Large intestine (tissue), 3 donors: Measurements from ENCODE around the gene MAP3K9. TPM values are rescaled to one million over a fixed set of nuclear protein-coding genes. Genes with fewer than 3 reads are reported as not detected.

Experiments
- DNase-seq, 2 donors: peaks; one replicate each; pipeline versions ENCODE4 v3.0.0 to v3.0.0-alpha.2; 2013
- H3K27ac ChIP-seq: one replicate; pipeline ENCODE4 v1.5.1; 2013; ENCODE audit warnings: low read length
- H3K27me3 ChIP-seq: 2 replicates; pipeline ENCODE4 v1.6.1; 2013; ENCODE audit warnings: low read length; ENCODE audit not compliant: control insufficient read depth, insufficient read depth
- H3K36me3 ChIP-seq: 2 replicates; pipeline ENCODE4 v1.6.1; 2013; ENCODE audit warnings: low read length; ENCODE audit not compliant: control insufficient read depth, insufficient read depth
- H3K4me1 ChIP-seq: one replicate; pipeline ENCODE4 v1.6.1; 2013; ENCODE audit warnings: low read length; ENCODE audit not compliant: control insufficient read depth, insufficient read depth
- H3K4me3 ChIP-seq: one replicate; pipeline ENCODE4 v1.5.1; 2013; ENCODE audit warnings: low read length
- H3K9me3 ChIP-seq: one replicate; pipeline ENCODE4 v1.6.1; 2013; ENCODE audit warnings: mild to moderate bottlenecking, low read depth, low read length, moderate library complexity; ENCODE audit not compliant: control insufficient read depth
- WGBS: methylation state at CpG from one replicate; pipeline ENCODE4 v1.1.5; 2013; ENCODE audit warnings: low lambda C conversion rate; ENCODE audit not compliant: insufficient coverage; 5-methylcytosine and 5-hydroxymethylcytosine counted together
- polyA plus RNA-seq: library from polyadenylated mRNA; unstranded; fragments of 120-200 nt; gene quantifications from one replicate; pipeline ENCODE4 v1.2.1, GENCODE V29; 2013

Gene MAP3K9
- polyA plus RNA-seq, 1 donor, result 3.7 TPM

DNA sequence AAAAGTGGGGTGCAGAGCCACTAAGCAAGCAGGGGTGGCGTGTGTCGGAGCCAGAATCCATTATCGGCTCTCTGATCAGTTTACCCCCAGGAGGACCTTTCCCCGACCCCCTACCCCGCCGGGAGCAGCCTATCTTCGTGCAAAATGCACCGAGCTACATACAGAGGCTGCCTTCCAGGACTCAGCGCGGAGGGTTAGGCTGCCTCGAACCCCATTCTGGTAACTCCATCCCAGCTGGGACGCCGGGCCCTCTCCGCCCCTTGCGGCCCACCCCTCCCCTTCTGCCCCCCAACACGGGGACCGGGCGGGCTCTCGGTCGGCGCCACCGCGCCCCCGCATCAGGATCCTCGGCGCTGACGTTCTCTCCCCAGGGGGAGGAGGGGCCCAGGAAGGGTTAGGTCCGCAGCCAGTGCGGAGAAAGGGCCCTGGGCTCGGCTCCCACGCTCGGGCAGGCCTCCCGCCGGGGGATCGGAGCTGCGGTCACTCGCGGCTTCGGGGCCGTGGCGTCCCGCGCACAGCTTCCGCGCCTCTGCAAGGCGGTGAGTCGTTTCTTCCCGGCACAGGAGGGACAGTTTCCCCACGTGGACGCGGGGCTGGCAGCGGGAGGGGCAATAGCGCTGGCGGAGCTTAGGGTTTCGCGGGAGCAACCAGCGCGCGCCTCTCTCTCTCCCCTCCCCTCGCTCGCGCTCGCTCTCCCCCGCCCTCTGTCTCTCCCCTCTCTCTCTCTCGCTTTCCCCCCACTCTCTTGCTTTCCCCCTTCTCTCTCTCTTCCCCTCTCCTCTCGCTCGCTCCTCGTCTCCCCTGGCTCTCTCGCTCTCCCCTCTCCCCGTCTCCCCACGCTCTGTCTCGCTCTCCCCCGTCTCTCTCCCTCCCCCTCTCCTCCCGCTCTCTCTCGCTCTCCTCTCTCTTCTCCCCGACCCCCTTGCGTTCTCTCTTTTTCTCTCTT lies 12.5 kb upstream of the MAP3K9 start:
- peaks cover 16% of the 10 kb centered on the region for H3K4me1 ChIP-seq
- 3% methylated on average over 17 of the region's 77 CpGs for WGBS
- peak; percentile 60 to 88 for DNase-seq
- H3K27ac ChIP-seq, result peak overlapping the region; percentile 88
- H3K9me3 ChIP-seq, result no peaks in the 10 kb centered on the region
- H3K36me3 ChIP-seq, result no peaks in the 10 kb centered on the region
- peak overlapping the region; percentile 61 for H3K4me3 ChIP-seq
- peaks cover 11% of the 10 kb centered on the region for H3K27me3 ChIP-seq

DNA sequence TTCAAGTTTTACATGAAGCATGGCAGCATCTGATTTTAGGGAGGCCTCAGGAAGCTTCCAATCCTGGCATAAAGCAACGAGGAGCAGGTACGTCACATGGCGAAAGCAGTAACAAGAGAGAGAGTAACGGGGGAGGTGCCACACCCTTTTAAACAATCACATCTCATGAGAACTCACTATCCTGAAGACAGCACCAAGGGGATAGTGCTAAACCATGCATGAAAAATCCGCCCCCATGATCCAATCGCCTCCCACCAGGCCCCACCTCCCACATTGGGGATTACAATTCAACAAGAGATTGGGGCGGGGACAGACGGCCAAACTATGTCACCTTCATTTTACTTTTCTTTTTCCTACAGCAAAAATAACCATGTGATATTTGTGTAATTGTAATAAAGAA lies 7.2 kb upstream of the MAP3K9 start:
- Histone ChIP-seq H3K27ac (no peak overlapping the region), H3K36me3 (no peaks in the 10 kb centered on the region), H3K9me3 (no peaks in the 10 kb centered on the region), H3K27me3 (peaks cover 11% of the 10 kb centered on the region), H3K4me3 (no peak overlapping the region), H3K4me1 (no peaks in the 10 kb centered on the region)
- no peak for DNase-seq
- no CpG with 5 or more reads among the region's 8 CpGs for WGBS

DNA sequence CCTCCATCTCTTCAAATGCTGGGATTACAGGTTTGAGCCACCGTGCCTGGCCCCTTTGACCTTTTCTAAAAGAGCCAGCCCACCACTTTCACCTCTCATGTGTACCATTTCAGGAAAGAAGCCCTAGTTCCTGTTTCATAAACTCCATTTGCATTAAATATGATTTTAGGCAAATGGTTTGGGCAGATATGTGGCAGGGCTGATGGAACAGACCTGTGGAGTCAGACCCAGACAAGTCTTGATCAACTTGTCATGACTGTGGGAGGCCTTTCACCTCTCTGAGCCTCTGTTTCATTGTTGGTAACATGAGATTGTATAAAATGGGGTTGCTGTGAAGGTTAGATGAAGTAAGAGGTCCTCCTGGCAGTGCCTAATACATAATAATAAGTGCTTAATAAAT lies 5.2 kb upstream of the MAP3K9 start:
- Histone ChIP-seq H3K27ac (no peak overlapping the region), H3K27me3 (peaks cover 2% of the 10 kb centered on the region), H3K36me3 (no peaks in the 10 kb centered on the region), H3K9me3 (no peaks in the 10 kb centered on the region), H3K4me1 (peaks cover 7% of the 10 kb centered on the region), H3K4me3 (no peak overlapping the region)
- no peak for DNase-seq
- no CpG with 5 or more reads among the region's 1 CpG for WGBS

DNA sequence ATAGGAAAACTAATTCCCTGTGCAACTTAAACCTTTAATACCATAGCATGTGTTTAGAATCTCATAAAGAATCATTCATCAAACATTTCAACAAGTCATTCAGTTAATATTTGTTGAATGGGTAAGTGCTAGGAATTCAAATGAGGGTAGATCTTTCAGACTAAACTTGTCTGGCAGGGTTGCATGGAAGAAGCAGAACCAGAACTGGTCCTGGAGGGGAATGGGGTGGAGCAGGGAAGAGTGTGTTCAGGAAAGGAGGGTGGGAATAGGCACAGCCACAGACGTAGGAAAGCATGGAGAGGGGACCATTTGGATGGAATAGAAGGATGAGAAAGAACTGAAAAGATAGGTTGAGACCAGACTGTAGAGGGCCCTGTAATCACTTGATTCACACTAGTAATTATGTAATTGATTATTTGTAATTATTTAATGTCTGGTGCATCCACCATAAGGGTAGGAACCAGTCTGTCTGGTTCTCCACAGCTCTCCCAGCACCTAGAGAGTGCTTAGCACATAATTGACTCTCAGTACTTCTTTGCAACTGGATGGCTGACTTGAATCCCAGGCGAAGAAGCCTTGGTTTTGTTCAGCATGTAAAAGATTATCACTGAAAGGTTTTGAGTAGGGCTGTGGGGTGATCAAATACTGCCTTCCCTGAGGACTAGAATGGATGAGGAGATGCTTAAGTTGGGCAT lies 3.0 kb upstream of the MAP3K9 start:
- Histone ChIP-seq H3K4me1 (peaks cover 7% of the 10 kb centered on the region), H3K4me3 (no peak overlapping the region), H3K9me3 (peaks cover 2% of the 10 kb centered on the region), H3K27me3 (peaks cover 5% of the 10 kb centered on the region), H3K36me3 (no peaks in the 10 kb centered on the region), H3K27ac (no peak overlapping the region)
- WGBS, result 88% methylated on average over 1 of the region's 2 CpGs
- DNase-seq, result no peak

DNA sequence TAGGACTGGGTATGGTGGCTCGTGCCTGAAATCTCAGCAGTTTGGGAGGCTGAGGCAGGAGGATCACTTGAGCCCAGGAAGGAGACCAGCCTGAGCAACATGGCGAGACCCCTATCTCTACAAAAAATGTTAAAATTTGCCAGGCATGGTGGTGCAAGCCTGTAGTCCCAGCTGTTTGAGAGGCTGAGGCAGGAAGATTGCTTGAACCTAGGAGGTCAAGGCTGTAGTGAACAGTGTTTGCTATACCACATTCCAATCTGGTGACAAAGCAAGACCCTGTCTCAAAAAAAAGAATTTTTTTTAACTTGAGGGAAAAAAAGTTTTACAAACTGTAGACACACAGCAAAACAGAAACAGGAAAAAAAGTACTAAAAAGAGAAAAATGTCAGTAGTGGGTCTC lies 2.3 kb upstream of the MAP3K9 start:
- H3K9me3 ChIP-seq, result peaks cover 2% of the 10 kb centered on the region
- peaks cover 7% of the 10 kb centered on the region for H3K27me3 ChIP-seq
- H3K27ac ChIP-seq, result no peak overlapping the region
- H3K36me3 ChIP-seq, result no peaks in the 10 kb centered on the region
- H3K4me3 ChIP-seq, result no peak overlapping the region
- no peak for DNase-seq
- H3K4me1 ChIP-seq, result peaks cover 7% of the 10 kb centered on the region
- no CpG with 5 or more reads among the region's 2 CpGs for WGBS

DNA sequence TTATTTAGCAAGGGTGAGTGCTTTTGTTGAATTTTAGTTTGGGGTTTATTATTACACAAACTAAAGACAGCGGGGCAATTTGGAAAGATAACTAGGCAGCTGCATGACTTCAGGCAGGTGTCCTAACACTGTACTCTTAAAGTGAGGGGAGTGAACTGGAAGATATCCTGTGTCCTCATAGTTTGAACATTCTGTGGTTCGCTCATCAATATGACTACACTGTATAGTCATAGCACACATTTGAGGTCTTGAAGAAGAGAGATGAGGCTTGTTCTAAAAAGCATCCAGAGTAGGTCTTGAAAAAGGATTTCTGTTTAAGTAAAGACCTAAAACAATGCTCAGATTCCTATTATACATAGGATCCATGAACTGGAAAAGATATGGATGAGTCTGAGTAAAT lies 1.7 kb upstream of the MAP3K9 start:
- peaks cover 7% of the 10 kb centered on the region for H3K27me3 ChIP-seq
- DNase-seq, result no peak
- H3K9me3 ChIP-seq, result peaks cover 2% of the 10 kb centered on the region
- H3K4me3 ChIP-seq, result no peak overlapping the region
- H3K36me3 ChIP-seq, result no peaks in the 10 kb centered on the region
- H3K4me1 ChIP-seq, result peaks cover 7% of the 10 kb centered on the region
- H3K27ac ChIP-seq, result no peak overlapping the region
- no CpG with 5 or more reads among the region's 2 CpGs for WGBS

DNA sequence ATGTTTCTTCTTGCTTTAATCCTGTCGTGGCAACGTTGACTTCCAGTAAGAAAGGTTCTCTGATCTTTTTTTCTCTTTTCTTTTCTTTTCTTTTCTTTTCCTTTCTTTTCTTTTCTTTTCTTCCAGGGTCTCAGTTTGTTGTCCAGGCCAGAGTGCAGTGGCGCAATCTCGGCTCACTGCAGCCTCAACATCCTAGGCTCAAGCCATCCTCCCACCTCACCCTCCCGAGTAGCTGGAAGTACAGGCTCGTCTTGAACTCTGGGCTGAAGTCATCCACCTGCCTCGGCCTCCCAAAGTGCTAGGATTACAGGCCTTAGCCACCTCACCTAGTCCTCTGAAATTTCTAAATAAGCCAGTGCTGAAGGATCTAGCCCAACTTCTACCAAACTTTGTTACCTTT lies 1.3 kb upstream of the MAP3K9 start:
- Histone ChIP-seq H3K4me1 (peaks cover 7% of the 10 kb centered on the region), H3K4me3 (peak overlapping the region; percentile 50), H3K27me3 (peaks cover 7% of the 10 kb centered on the region), H3K36me3 (no peaks in the 10 kb centered on the region), H3K27ac (no peak overlapping the region), H3K9me3 (peaks cover 2% of the 10 kb centered on the region)
- WGBS, result 0% methylated on average over 2 of the region's 7 CpGs
- no peak for DNase-seq

DNA sequence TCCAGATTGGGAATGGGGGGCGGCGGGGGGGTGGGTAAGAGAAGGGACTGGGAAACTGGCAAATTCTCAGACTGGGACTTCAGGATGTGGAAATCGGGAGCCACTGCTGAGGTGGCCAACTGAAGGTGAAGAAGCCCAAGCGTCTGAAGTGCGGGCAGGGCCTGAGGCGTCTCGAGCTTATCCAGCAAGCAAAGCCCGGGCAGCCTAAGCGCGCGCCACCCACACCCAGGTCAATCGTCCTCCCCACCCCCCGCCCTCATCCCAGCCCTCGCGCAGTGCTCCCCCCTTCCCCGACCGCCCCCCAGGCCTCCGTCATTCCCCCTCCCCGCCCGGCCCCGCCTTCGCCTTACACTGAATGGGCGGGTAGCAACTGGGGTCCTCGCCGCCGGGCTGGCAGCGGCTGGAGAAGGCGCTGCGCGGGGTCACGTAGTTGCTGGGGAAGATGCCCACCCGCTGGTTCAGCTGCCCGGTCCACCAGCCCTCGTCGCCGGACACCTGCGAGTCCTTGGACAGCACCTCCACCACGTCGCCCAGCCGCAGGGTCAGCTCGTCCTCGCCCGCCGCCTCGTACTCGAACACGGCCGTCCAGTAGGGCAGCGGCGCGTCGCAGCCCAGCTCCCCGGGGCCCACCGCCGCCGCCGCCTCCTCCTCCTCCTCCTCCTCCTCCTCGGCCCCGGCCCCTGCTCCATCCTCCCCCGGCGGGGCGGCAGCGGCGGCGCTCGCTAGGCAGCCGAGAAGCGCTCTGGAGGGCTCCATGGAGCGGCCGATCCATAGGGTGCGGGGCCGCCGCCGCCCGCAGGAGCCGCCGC lies 693 bp downstream of the MAP3K9 start:
- H3K27me3 ChIP-seq, result peaks cover 7% of the 10 kb centered on the region
- no CpG with 5 or more reads among the region's 77 CpGs for WGBS
- H3K4me1 ChIP-seq, result peaks cover 7% of the 10 kb centered on the region

DNA sequence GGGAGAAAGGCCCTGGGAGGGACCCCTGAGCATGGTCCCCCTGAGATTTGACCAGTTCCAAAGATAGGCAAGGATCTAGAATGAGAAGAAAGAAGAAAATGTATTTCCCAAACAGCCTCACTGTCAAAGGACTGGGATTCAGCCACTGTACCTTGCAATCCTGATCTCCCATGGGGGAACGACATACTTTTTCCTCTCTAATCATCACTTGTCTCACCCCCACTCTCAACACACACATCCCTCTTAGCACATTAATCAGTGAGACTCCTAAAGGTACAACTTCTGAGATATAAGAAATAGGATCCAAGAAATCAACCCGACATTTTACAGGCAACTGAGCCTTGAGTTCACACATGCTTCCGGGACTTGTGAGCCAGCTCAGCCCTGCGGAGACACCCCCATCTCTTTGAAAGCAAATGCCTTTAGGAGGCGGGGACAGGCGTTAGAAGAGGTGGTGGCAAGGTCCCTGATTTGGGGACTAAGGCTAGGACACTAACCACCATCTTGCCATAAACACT lies 1.4 kb downstream of the MAP3K9 start:
- Histone ChIP-seq H3K4me3 (peak overlapping the region; percentile 57), H3K4me1 (peaks cover 7% of the 10 kb centered on the region), H3K27ac (peak overlapping the region; percentile 35), H3K36me3 (no peaks in the 10 kb centered on the region), H3K9me3 (peaks cover 2% of the 10 kb centered on the region), H3K27me3 (peaks cover 7% of the 10 kb centered on the region)
- peak in 1 of 2 donors; percentile 74 for DNase-seq
- 0% methylated on average over 2 of the region's 6 CpGs for WGBS

More for the DNA sequence above, 693 bp downstream of the MAP3K9 start:
- H3K9me3 ChIP-seq, result peaks cover 2% of the 10 kb centered on the region
- peak overlapping the region; percentile 49 for H3K27ac ChIP-seq
- peak overlapping the region; percentile 57 for H3K4me3 ChIP-seq
- peak in 1 of 2 donors; percentile 56 for DNase-seq
- no peaks in the 10 kb centered on the region for H3K36me3 ChIP-seq
